GM12878 (cell line): Measurements from ENCODE around the gene PITPNB. TPM values are rescaled to one million over a fixed set of nuclear protein-coding genes. Genes with fewer than 3 reads are reported as not detected.
A peak's percentile ranks its signal among the peaks of the same experiment; 100 is the strongest.

Source experiments
- ASH2L ChIP-seq: fragments of 300-600, 200-600 bp; sonication (generic); IDR thresholded peaks from 2 replicates; pipeline ENCODE4 v1.6.1; 2017; ENCODE audit warnings: low read depth, mild to moderate bottlenecking, borderline replicate concordance
- ATF7 ChIP-seq: fragments of 450-650 bp; IDR thresholded peaks from 2 replicates; pipeline ENCODE4 v1.6.1; 2016; ENCODE audit warnings: low read depth, mild to moderate bottlenecking
- BCL3 ChIP-seq: IDR thresholded peaks from 2 replicates; pipeline ENCODE4 v1.6.1; 2011; ENCODE audit warnings: borderline replicate concordance, low read depth, mild to moderate bottlenecking, moderate library complexity, low read length; ENCODE audit not compliant: insufficient read depth, poor library complexity, severe bottlenecking
- CBFB ChIP-seq: IDR thresholded peaks from 2 replicates; pipeline ENCODE4 v1.6.1; 2016; ENCODE audit warnings: antibody characterized with exemption, low read depth
- CBX5 ChIP-seq: sonication (generic); IDR thresholded peaks from 2 replicates; pipeline ENCODE4 v1.6.1; 2016; ENCODE audit warnings: low read depth, moderate library complexity, mild to moderate bottlenecking, inconsistent platforms
- CEBPB ChIP-seq, 2 experiments: fragments of 150-350 bp in 1 of 2; IDR thresholded peaks; 2 replicates each; pipeline ENCODE4 v1.6.1; 2012 to 2014; ENCODE audit warnings: low read depth in 2 of 2, low read length in 2 of 2, borderline replicate concordance in 1 of 2, inconsistent platforms in 1 of 2
- CREB1 ChIP-seq: IDR thresholded peaks from 2 replicates; pipeline ENCODE4 v1.6.1; 2012; ENCODE audit warnings: low read depth, mild to moderate bottlenecking, inconsistent platforms
- DPF2 ChIP-seq: fragments of 450-650 bp; IDR thresholded peaks from 2 replicates; pipeline ENCODE4 v1.6.1; 2017; ENCODE audit warnings: mild to moderate bottlenecking
- EED ChIP-seq: sonication (generic); IDR thresholded peaks from 2 replicates; pipeline ENCODE4 v1.6.1; 2016; ENCODE audit warnings: antibody characterized with exemption, low read depth
- EP300 ChIP-seq, 2 experiments: fragments of 150-350 bp in 1 of 2; IDR thresholded peaks; 2 replicates each; pipeline ENCODE4 v1.6.1; 2011 to 2012; ENCODE audit warnings: low read depth in 2 of 2, low read length in 2 of 2, borderline replicate concordance in 1 of 2, improper control_type of control experiment in 1 of 2, inconsistent platforms in 1 of 2; ENCODE audit not compliant: control insufficient read depth in 1 of 2
- ESRRA ChIP-seq: IDR thresholded peaks from 2 replicates; pipeline ENCODE4 v1.6.1; 2012; ENCODE audit warnings: mild to moderate bottlenecking, low read length, improper control_type of control experiment
- HCFC1 ChIP-seq: fragments of 150-350 bp; IDR thresholded peaks from 2 replicates; pipeline ENCODE4 v1.6.1; 2014; ENCODE audit warnings: low read length
- HDAC2 ChIP-seq: fragments of 200-600 bp; sonication (generic); IDR thresholded peaks from 2 replicates; pipeline ENCODE4 v1.6.1; 2017
- IKZF2 ChIP-seq, 2 experiments: fragments of 450-650 bp; IDR thresholded peaks; 2 replicates each; pipeline ENCODE4 v1.6.1; 2017; ENCODE audit warnings: mild to moderate bottlenecking in 2 of 2, moderate library complexity in 2 of 2
- JUNB ChIP-seq: IDR thresholded peaks from 2 replicates; pipeline ENCODE4 v1.6.1; 2016; ENCODE audit warnings: antibody characterized with exemption, mild to moderate bottlenecking
- KDM1A ChIP-seq: fragments of 200-600 bp; sonication (generic); IDR thresholded peaks from 2 replicates; pipeline ENCODE4 v1.6.1; 2016; ENCODE audit warnings: borderline replicate concordance
- MTA2 ChIP-seq: fragments of 450-650 bp; IDR thresholded peaks from 2 replicates; pipeline ENCODE4 v1.6.1; 2016; ENCODE audit warnings: low read depth, mild to moderate bottlenecking, moderate library complexity
- NFYB ChIP-seq: IDR thresholded peaks from 2 replicates; pipeline ENCODE4 v1.6.1; 2011; ENCODE audit warnings: low read depth, mild to moderate bottlenecking, low read length, improper control_type of control experiment, moderate library complexity; ENCODE audit not compliant: insufficient read depth
- NR2C2 ChIP-seq: IDR thresholded peaks from 2 replicates; pipeline ENCODE4 v1.6.1; 2011; ENCODE audit warnings: borderline replicate concordance, low read depth; ENCODE audit not compliant: control insufficient read depth, insufficient read length
- PAX5 ChIP-seq: IDR thresholded peaks from 2 replicates; pipeline ENCODE4 v1.6.1; 2011; ENCODE audit warnings: low read depth, low read length, borderline replicate concordance
- PAX8 ChIP-seq: fragments of 450-650 bp; IDR thresholded peaks from 2 replicates; pipeline ENCODE4 v1.6.1; 2017; ENCODE audit warnings: mild to moderate bottlenecking, moderate library complexity
- POLR2A ChIP-seq: IDR thresholded peaks from 2 replicates; pipeline ENCODE4 v1.6.1; 2011; ENCODE audit warnings: low read depth, mild to moderate bottlenecking, low read length
- POU2F2 ChIP-seq: IDR thresholded peaks from 3 replicates; pipeline ENCODE4 v1.6.1; 2011; ENCODE audit warnings: low read depth, mild to moderate bottlenecking, low read length, borderline replicate concordance
- RAD51 ChIP-seq: fragments of 450-650 bp; IDR thresholded peaks from 2 replicates; pipeline ENCODE4 v1.6.1; 2016; ENCODE audit warnings: moderate library complexity, mild to moderate bottlenecking, inconsistent platforms
- RCOR1 ChIP-seq: conservative IDR thresholded peaks from 2 replicates; pipeline ENCODE4 v1.6.1; 2012; ENCODE audit warnings: low read depth, low read length, improper control_type of control experiment
- SREBF2 ChIP-seq: IDR thresholded peaks from 2 replicates; pipeline ENCODE4 v1.6.1; 2012; ENCODE audit warnings: mild to moderate bottlenecking, low read length
- STAT3 ChIP-seq: IDR thresholded peaks from 2 replicates; pipeline ENCODE4 v1.6.1; 2011; ENCODE audit warnings: low read depth, low read length, improper control_type of control experiment
- SUPT20H ChIP-seq: IDR thresholded peaks from 2 replicates; pipeline ENCODE4 v1.6.1; 2011; ENCODE audit warnings: low read depth, mild to moderate bottlenecking, low read length, moderate library complexity, borderline replicate concordance; ENCODE audit not compliant: control insufficient read depth
- TAF1 ChIP-seq: IDR thresholded peaks from 2 replicates; pipeline ENCODE4 v1.6.1; 2011; ENCODE audit warnings: mild to moderate bottlenecking, low read depth, low read length, borderline replicate concordance
- ZNF217 ChIP-seq: fragments of 450-650 bp; IDR thresholded peaks from 2 replicates; pipeline ENCODE4 v1.6.1; 2017; ENCODE audit warnings: antibody characterized with exemption, mild to moderate bottlenecking
- ZNF274 ChIP-seq: IDR thresholded peaks from one replicate; pipeline ENCODE4 v1.8.0; 2011; ENCODE audit not compliant: insufficient read length, insufficient read depth
- polyA plus RNA-seq, 11 experiments: library from polyadenylated mRNA; depleted of rRNA in 4 of 11; unstranded in 6 of 11; stranded (reverse) in 5 of 11; fragments of >200 nt; fragmentation: Nextera tagmentation in 4 of 11; fragmentation: Illumina TruSeq in 1 of 11; extraction: Ambion mirVana in 4 of 11; extraction: Trizol in 1 of 11; gene quantifications; 1 replicate in 1 of 11; 2 replicates in 10 of 11; pipeline versions ENCODE4 v1.2.1 to v1.2.3, GENCODE V29; 2011 to 2016; ENCODE audit warnings: inconsistent platforms in 2 of 11, missing spikeins in 2 of 11, low read depth in 1 of 11
- total RNA-seq, 4 experiments: library from RNA; depleted of rRNA in 3 of 4; stranded (reverse); fragments of >200 nt in 3 of 4; fragmentation: Illumina TruSeq in 1 of 4; extraction: Trizol in 1 of 4; gene quantifications; 2 replicates each; pipeline versions ENCODE4 v1.2.1 to v1.2.3, GENCODE V29; 2013 to 2021
- TF ChIP-seq, protein P1 (sequence below): IDR thresholded peaks from 2 replicates; pipeline ENCODE4 v1.6.1; 2011; ENCODE audit warnings: low read depth, low read length, improper control_type of control experiment, borderline replicate concordance
- TF ChIP-seq, protein P2 (sequence below): IDR thresholded peaks from 2 replicates; pipeline ENCODE4 v1.6.1; 2012; ENCODE audit warnings: low read depth, low read length, improper control_type of control experiment

Gene PITPNB
- total and polyA plus RNA-seq, 10 of the 15 experiments (the other 5 are each of a cell fraction or from before 2014, with no cell fraction given), result 19.7 to 116 (median 64.9) TPM

DNA sequence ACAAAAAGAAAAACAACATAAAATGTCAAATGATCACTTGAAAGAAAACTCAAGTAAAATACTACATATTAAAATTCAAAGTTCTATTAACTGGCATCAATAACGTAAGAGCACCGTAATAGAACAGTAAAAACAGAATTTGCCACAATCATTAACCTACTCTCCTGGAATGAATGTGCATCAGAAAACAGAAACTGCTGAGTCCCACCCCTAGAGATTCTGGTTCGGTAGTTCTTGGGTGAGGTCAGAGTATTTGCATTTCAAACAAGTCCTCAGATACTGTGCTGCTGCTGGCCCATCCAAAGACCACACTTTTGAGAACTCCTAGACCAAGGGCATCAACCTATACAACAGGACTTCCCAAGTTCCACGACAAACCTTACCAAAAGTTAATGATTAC is 23.5 kb downstream of the PITPNB start (continued):
- TF ChIP-seq EP300 (IDR thresholded peaks at IDR 0.05; ENCODE audit: borderline replicate concordance in 1 of 2, control insufficient read depth in 1 of 2, low read depth in 2 of 2, low read length in 2 of 2) (peak; percentile 75 to 79; a peak in 2 of 4 replicates), STAT3 (no peak), MTA2 (peak; percentile 78), RAD51 (no peak), ZNF274 (no peak), ASH2L (no peak), JUNB (peak; percentile 91), SUPT20H (no peak), POU2F2 (peak; percentile 85; the same call in 2 of the 3 replicates), NR2C2 (no peak), ESRRA (no peak), PAX5 (no peak; the same call in 1 of the 2 replicates), TAF1 (no peak), PAX8 (no peak), CREB1 (peak; percentile 81), KDM1A (no peak), POLR2A (no peak), CBFB (no peak; the same call in 1 of the 2 replicates), CBX5 (no peak), HCFC1 (no peak), ATF7 (peak; percentile 89), RCOR1 (no peak), SREBF2 (no peak), HDAC2 (no peak), DPF2 (no peak; the same call in 1 of the 2 replicates), NFYB (peak; percentile 42; the same call in 1 of the 2 replicates), IKZF2 (IDR thresholded peaks at IDR 0.05) (peak; percentile 16 to 27; a peak in 3 of 4 replicates), CEBPB (IDR thresholded peaks at IDR 0.05; ENCODE audit: borderline replicate concordance in 1 of 2, low read depth in 2 of 2, low read length in 2 of 2) (no peak), ZNF217 (peak; percentile 80; the same call in 1 of the 2 replicates), BCL3 (no peak), EED (no peak)
- TF ChIP-seq, protein P1, sequence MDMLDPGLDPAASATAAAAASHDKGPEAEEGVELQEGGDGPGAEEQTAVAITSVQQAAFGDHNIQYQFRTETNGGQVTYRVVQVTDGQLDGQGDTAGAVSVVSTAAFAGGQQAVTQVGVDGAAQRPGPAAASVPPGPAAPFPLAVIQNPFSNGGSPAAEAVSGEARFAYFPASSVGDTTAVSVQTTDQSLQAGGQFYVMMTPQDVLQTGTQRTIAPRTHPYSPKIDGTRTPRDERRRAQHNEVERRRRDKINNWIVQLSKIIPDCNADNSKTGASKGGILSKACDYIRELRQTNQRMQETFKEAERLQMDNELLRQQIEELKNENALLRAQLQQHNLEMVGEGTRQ, result no peak
- TF ChIP-seq, protein P2, sequence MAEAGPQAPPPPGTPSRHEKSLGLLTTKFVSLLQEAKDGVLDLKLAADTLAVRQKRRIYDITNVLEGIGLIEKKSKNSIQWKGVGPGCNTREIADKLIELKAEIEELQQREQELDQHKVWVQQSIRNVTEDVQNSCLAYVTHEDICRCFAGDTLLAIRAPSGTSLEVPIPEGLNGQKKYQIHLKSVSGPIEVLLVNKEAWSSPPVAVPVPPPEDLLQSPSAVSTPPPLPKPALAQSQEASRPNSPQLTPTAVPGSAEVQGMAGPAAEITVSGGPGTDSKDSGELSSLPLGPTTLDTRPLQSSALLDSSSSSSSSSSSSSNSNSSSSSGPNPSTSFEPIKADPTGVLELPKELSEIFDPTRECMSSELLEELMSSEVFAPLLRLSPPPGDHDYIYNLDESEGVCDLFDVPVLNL, result no peak
